HCT116 (cell line): Measurements from ENCODE around the gene ADCY6. TPM values are rescaled to one million over a fixed set of nuclear protein-coding genes. Genes with fewer than 3 reads are reported as not detected.

ENCODE experiments used
- ATAC-seq: fragments of 200-7000 bp; cut with Tn5 transposase; 2 replicates; pipeline ENCODE4 v1.9.1; 2020; ENCODE audit warnings: mild to moderate bottlenecking, moderate library complexity
- BruUV-seq: library from RNA; stranded (reverse); fragments of 400-500 nt; replicated peaks from 2 replicates; lab custom pipeline; 2021; lab: Mats Ljungman, UMichigan
- CTCF ChIA-PET: fragments of 300-600 bp; sonication (Branson Sonifier 250); formaldehyde crosslinking; loops from one replicate; lab custom pipeline; 2021; ENCODE audit warnings: antibody characterized with exemption; lab: Charles Lee
- POLR2A ChIA-PET: fragments of 300-600, 350-600 bp; sonication (Branson Sonifier 250); formaldehyde crosslinking; loops from one replicate; lab custom pipeline; 2021; ENCODE audit warnings: antibody characterized with exemption; lab: Charles Lee
- RAD21 ChIA-PET, 2 experiments: fragments of 300-600 bp; sonication (Branson Sonifier 250); formaldehyde crosslinking; loops; one replicate each; lab custom pipeline; 2023; ENCODE audit warnings: low total read pairs in 2 of 2; ENCODE audit not compliant: uncharacterized antibody in 2 of 2, unreplicated experiment in 2 of 2, low non-redundant PET in 1 of 2; lab: Charles Lee
- DNase-seq: peaks from one replicate; pipeline ENCODE4 v3.0.0-alpha.2; 2010; ENCODE audit warnings: low read depth, low spot score
- H2AFZ ChIP-seq: fragments of 200-600 bp; shearing (Covaris generic), sonication (generic); 2 replicates; pipeline ENCODE4 v1.6.1; 2017; ENCODE audit warnings: low read depth, mixed run types, mixed read lengths, antibody characterized with exemption, low read length; ENCODE audit not compliant: poor library complexity, severe bottlenecking
- H3K27ac ChIP-seq: 2 replicates; pipeline ENCODE4 v1.5.1; 2012; ENCODE audit warnings: low read depth, low read length
- H3K27me3 ChIP-seq: fragments of 200-600 bp; sonication (generic); 2 replicates; pipeline ENCODE4 v1.6.1; 2016; ENCODE audit warnings: mixed run types, low read length, mixed read lengths; ENCODE audit not compliant: insufficient read depth
- H3K36me3 ChIP-seq, 2 experiments: fragments of 200-500 bp in 1 of 2; fragments of 200-600 bp in 1 of 2; sonication (Bioruptor generic) in 1 of 2; sonication (generic) in 1 of 2; 2 replicates each; pipeline versions ENCODE4 v1.5.1 to v1.6.1; 2014 to 2016; ENCODE audit warnings: low read length in 2 of 2, inconsistent platforms in 1 of 2, mixed read lengths in 1 of 2, mixed run types in 1 of 2; ENCODE audit not compliant: insufficient read depth in 2 of 2, control insufficient read depth in 1 of 2
- H3K4me1 ChIP-seq, 2 experiments: fragments of 200-600 bp in 1 of 2; sonication (generic) in 1 of 2; 2 replicates each; pipeline versions ENCODE4 v1.5.1 to v1.6.1; 2012 to 2017; ENCODE audit warnings: low read length in 2 of 2, inconsistent platforms in 1 of 2, mild to moderate bottlenecking in 1 of 2, mixed read lengths in 1 of 2, mixed run types in 1 of 2, moderate library complexity in 1 of 2; ENCODE audit not compliant: insufficient read depth in 2 of 2, control insufficient read depth in 1 of 2
- H3K4me2 ChIP-seq: fragments of 200-600 bp; sonication (generic); 2 replicates; pipeline ENCODE4 v1.6.1; 2017; ENCODE audit warnings: mixed run types, low read length, mixed read lengths
- H3K4me3 ChIP-seq, 2 experiments: fragments of 200-600 bp in 1 of 2; sonication (generic) in 1 of 2; replicated peaks in 1 of 2; 2 replicates each; pipeline ENCODE4 v1.5.1; 2011 to 2016; ENCODE audit warnings: low read length in 2 of 2, control low read depth in 1 of 2, low read depth in 1 of 2, mild to moderate bottlenecking in 1 of 2, mixed read lengths in 1 of 2, mixed run types in 1 of 2
- H3K79me2 ChIP-seq: fragments of 200-600 bp; sonication (generic); 2 replicates; pipeline ENCODE4 v1.6.1; 2017; ENCODE audit warnings: mild to moderate bottlenecking, mixed run types, low read length, moderate library complexity, mixed read lengths; ENCODE audit not compliant: insufficient read depth
- H3K9ac ChIP-seq: fragments of 200-600 bp; sonication (generic); 2 replicates; pipeline ENCODE4 v1.6.1; 2016; ENCODE audit warnings: low read length, mixed read lengths
- H3K9me2 ChIP-seq: fragments of 200-600 bp; sonication (generic), shearing (Covaris generic); 2 replicates; pipeline ENCODE4 v1.6.1; 2017; ENCODE audit warnings: mixed run types, mild to moderate bottlenecking, moderate library complexity; ENCODE audit not compliant: insufficient read depth
- H3K9me3 ChIP-seq, 2 experiments: fragments of 200-500 bp in 1 of 2; fragments of 200-600 bp in 1 of 2; sonication (Bioruptor generic) in 1 of 2; sonication (generic) in 1 of 2; 2 replicates each; pipeline ENCODE4 v1.6.1; 2014 to 2017; ENCODE audit warnings: low read length in 2 of 2, mixed read lengths in 2 of 2, inconsistent platforms in 1 of 2, low read depth in 1 of 2, mild to moderate bottlenecking in 1 of 2, mixed run types in 1 of 2, moderate library complexity in 1 of 2; ENCODE audit not compliant: control insufficient read depth in 1 of 2, insufficient read depth in 1 of 2
- H4K20me1 ChIP-seq: fragments of 200-600 bp; sonication (generic), shearing (Covaris generic); 2 replicates; pipeline ENCODE4 v1.6.1; 2017; ENCODE audit warnings: mixed run types, mild to moderate bottlenecking, moderate library complexity; ENCODE audit not compliant: insufficient read depth
- EZH2 ChIP-seq: fragments of 200-600 bp; sonication (generic); IDR thresholded peaks from 2 replicates; pipeline ENCODE4 v1.6.1; 2017; ENCODE audit warnings: antibody characterized with exemption, mixed run types
- EZH2phosphoT487 ChIP-seq: fragments of 200-600 bp; IDR thresholded peaks from 2 replicates; pipeline ENCODE4 v1.6.1; 2018; ENCODE audit warnings: antibody characterized with exemption, borderline replicate concordance
- POLR2A ChIP-seq: IDR thresholded peaks from 2 replicates; pipeline ENCODE4 v1.7.0; 2011; ENCODE audit warnings: borderline replicate concordance; ENCODE audit not compliant: insufficient read depth, insufficient read length; ENCODE audit errors: extremely low read depth
- RAD21 ChIP-seq: IDR thresholded peaks from 2 replicates; pipeline ENCODE4 v1.6.1; 2012; ENCODE audit warnings: low read depth, mild to moderate bottlenecking
- SP1 ChIP-seq: IDR thresholded peaks from 2 replicates; pipeline ENCODE4 v1.6.1; 2012; ENCODE audit warnings: low read depth
- SRF ChIP-seq: IDR thresholded peaks from 2 replicates; pipeline ENCODE4 v1.6.1; 2012; ENCODE audit warnings: low read depth
- YY1 ChIP-seq: IDR thresholded peaks from 2 replicates; pipeline ENCODE4 v1.6.1; 2011; ENCODE audit warnings: low read length, low read depth, moderate library complexity, mild to moderate bottlenecking; ENCODE audit not compliant: insufficient replicate concordance; ENCODE audit errors: extremely low read depth
- intact Hi-C: fragments of 100-400 bp; cut with micrococcal nuclease; formaldehyde crosslinking; loops from 2 replicates; pipeline ENCODE4 v1.10.0; 2022
- total RNA-seq: library from RNA; stranded (reverse); gene quantifications from one replicate; pipeline ENCODE4 v1.2.1, GENCODE V29; 2021; ENCODE audit not compliant: unreplicated experiment
- TF ChIP-seq, protein P1 (sequence below), 3 experiments: fragments of 200-600 bp in 1 of 3; sonication (generic) in 1 of 3; IDR thresholded peaks in 2 of 3; conservative IDR thresholded peaks in 1 of 3; 2 replicates each; pipeline ENCODE4 v1.5.1; 2012 to 2017; ENCODE audit warnings: low read depth in 2 of 3, low read length in 2 of 3, antibody characterized with exemption in 1 of 3, borderline replicate concordance in 1 of 3, control low read depth in 1 of 3, mild to moderate bottlenecking in 1 of 3, mixed read lengths in 1 of 3, mixed run types in 1 of 3, moderate library complexity in 1 of 3; ENCODE audit not compliant: insufficient read depth in 1 of 3
- TF ChIP-seq, protein P2 (sequence below): IDR thresholded peaks from 2 replicates; pipeline ENCODE4 v1.6.1; 2012

Gene ADCY6
- total RNA-seq, 1 experiment from 2014 or later, result 24.9 TPM

DNA sequence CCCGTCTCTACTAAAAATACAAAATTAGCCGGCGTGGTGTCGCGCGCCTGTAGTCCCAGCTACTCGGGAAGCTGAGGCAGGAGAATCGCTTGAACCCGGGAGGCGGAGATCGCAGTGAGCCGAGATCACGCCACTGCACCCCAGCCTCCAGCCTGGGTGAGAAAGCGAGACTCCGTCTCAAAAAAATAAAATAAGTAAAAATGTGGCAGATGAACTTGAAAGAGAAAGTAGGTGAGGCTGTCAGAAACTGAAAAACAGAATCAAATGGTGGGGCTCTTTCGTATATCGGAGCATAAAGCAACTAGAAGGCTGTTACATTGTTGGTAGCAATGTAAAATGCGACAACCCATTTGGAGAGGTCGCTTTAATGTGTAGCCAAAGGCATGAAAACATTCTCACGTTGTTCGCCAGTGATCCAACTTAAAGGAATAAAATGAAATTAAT lies 71.6 kb downstream of the ADCY6 start:
- POLR2A ChIA-PET, result interaction anchor here (0.8 kb wide), 1 partner anchor 35 kb away, joined by 3 read pairs; the partner anchor contains the start of gene KANSL2
- H3K9me2 ChIP-seq, result no peaks in the 10 kb centered on the region
- intact Hi-C loops, result loop anchor here (2.0 kb wide), 1 partner anchor 34 kb away; the partner anchor contains the start of gene KANSL2
- H3K4me2 ChIP-seq, result peak overlapping the region; percentile 94
- peaks cover 42% of the 10 kb centered on the region for H3K79me2 ChIP-seq
- H3K9ac ChIP-seq, result peak overlapping the region; percentile 89
- RAD21 ChIA-PET, result no interaction called here
- no peaks in the 10 kb centered on the region for H4K20me1 ChIP-seq
- no peaks in the 10 kb centered on the region for H3K27me3 ChIP-seq
- H3K36me3 ChIP-seq, result peaks cover 16% of the 10 kb centered on the region in 2 experiments
- H3K4me1 ChIP-seq, result peaks cover 4 to 20% of the 10 kb centered on the region in 2 experiments; a peak in 3 of 4 replicates
- H3K4me3 ChIP-seq, result peak overlapping the region; percentile 81 to 97
- peaks cover 0 to 8% of the 10 kb centered on the region in 2 experiments; a peak in 2 of 4 replicates for H3K9me3 ChIP-seq
- ATAC-seq (peak; percentile 5), DNase-seq (no peak)
- peak overlapping the region; percentile 46 for H2AFZ ChIP-seq
- H3K27ac ChIP-seq, result peak overlapping the region; percentile 89
- TF ChIP-seq, protein P1, sequence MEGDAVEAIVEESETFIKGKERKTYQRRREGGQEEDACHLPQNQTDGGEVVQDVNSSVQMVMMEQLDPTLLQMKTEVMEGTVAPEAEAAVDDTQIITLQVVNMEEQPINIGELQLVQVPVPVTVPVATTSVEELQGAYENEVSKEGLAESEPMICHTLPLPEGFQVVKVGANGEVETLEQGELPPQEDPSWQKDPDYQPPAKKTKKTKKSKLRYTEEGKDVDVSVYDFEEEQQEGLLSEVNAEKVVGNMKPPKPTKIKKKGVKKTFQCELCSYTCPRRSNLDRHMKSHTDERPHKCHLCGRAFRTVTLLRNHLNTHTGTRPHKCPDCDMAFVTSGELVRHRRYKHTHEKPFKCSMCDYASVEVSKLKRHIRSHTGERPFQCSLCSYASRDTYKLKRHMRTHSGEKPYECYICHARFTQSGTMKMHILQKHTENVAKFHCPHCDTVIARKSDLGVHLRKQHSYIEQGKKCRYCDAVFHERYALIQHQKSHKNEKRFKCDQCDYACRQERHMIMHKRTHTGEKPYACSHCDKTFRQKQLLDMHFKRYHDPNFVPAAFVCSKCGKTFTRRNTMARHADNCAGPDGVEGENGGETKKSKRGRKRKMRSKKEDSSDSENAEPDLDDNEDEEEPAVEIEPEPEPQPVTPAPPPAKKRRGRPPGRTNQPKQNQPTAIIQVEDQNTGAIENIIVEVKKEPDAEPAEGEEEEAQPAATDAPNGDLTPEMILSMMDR (IDR thresholded peaks at IDR 0.05 in 2 of 3, conservative IDR thresholded peaks at IDR 0.05 in 1 of 3; ENCODE audit: borderline replicate concordance in 1 of 3, insufficient read depth in 1 of 3, low read depth in 2 of 3, low read length in 2 of 3), result no peak
- TF ChIP-seq EZH2 (no peak), RAD21 (no peak), YY1 (no peak), SRF (no peak), SP1 (no peak), EZH2phosphoT487 (no peak), POLR2A (no peak)
- TF ChIP-seq, protein P2, sequence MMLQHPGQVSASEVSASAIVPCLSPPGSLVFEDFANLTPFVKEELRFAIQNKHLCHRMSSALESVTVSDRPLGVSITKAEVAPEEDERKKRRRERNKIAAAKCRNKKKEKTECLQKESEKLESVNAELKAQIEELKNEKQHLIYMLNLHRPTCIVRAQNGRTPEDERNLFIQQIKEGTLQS, result no peak
- TF ChIP-seq, all 23 proteins: peak for 0
- TSS peak; percentile 92 for BruUV-seq
- CTCF ChIA-PET, result interaction anchor here (1.0 kb wide), 1 partner anchor 9 kb away, joined by 3 read pairs; no protein-coding TSS in a partner anchor
